Liver (tissue), 9 donors: ENCODE measurements around the gene PKD2. TPM values are rescaled to one million over a fixed set of nuclear protein-coding genes. Genes with fewer than 3 reads are reported as not detected.

Experiments used
- DNase-seq: peaks from one replicate; pipeline ENCODE4 v3.0.0-alpha.2; 2017; ENCODE audit warnings: low spot score
- H3K27ac ChIP-seq, 2 donors: one replicate each; pipeline ENCODE4 v1.7.0; 2013; ENCODE audit warnings: inconsistent platforms in 2 of 2, low read length in 2 of 2, control low read depth in 1 of 2, low read depth in 1 of 2, mild to moderate bottlenecking in 1 of 2
- H3K27me3 ChIP-seq, 4 donors: one replicate each; pipeline versions ENCODE4 v1.6.1 to v1.7.0; 2013; ENCODE audit warnings: low read length in 3 of 4, inconsistent platforms in 1 of 4, mild to moderate bottlenecking in 1 of 4, moderate library complexity in 1 of 4; ENCODE audit not compliant: control insufficient read depth in 4 of 4, insufficient read depth in 4 of 4
- H3K36me3 ChIP-seq, 4 donors: one replicate each; pipeline versions ENCODE4 v1.6.1 to v1.7.0; 2013; ENCODE audit warnings: low read length in 3 of 4, mild to moderate bottlenecking in 3 of 4, low read depth in 1 of 4, moderate library complexity in 1 of 4; ENCODE audit not compliant: control insufficient read depth in 4 of 4, insufficient read depth in 3 of 4
- H3K4me1 ChIP-seq, 4 donors: one replicate each; pipeline versions ENCODE4 v1.6.1 to v1.7.0; 2013; ENCODE audit warnings: low read length in 3 of 4, mild to moderate bottlenecking in 3 of 4, moderate library complexity in 1 of 4; ENCODE audit not compliant: control insufficient read depth in 4 of 4, insufficient read depth in 4 of 4
- H3K4me3 ChIP-seq, 3 donors: one replicate each; pipeline versions ENCODE4 v1.6.1 to v1.7.0; 2013; ENCODE audit warnings: low read length in 3 of 3, control low read depth in 1 of 3, low read depth in 1 of 3, mild to moderate bottlenecking in 1 of 3
- H3K9ac ChIP-seq, 2 donors: one replicate each; pipeline ENCODE4 v1.7.0; 2013; ENCODE audit warnings: low read length in 2 of 2, mild to moderate bottlenecking in 2 of 2, moderate library complexity in 2 of 2, control low read depth in 1 of 2, low read depth in 1 of 2
- H3K9me3 ChIP-seq, 4 donors: one replicate each; pipeline versions ENCODE4 v1.6.1 to v1.7.0; 2013; ENCODE audit warnings: low read length in 3 of 4; ENCODE audit not compliant: control insufficient read depth in 4 of 4
- CTCF ChIP-seq: fragments of 150-350 bp; IDR thresholded peaks from 2 replicates; pipeline ENCODE4 v1.5.1; 2017; ENCODE audit warnings: improper control_type of control experiment, low read depth, low read length; ENCODE audit not compliant: missing input control
- EGR1 ChIP-seq, 2 donors: IDR thresholded peaks; 2 replicates each; pipeline ENCODE4 v1.6.1; 2016 to 2018; ENCODE audit warnings: antibody characterized with exemption in 2 of 2, low read depth in 2 of 2
- FOXA1 ChIP-seq: IDR thresholded peaks from 2 replicates; pipeline ENCODE4 v1.6.1; 2016; ENCODE audit warnings: antibody characterized with exemption
- FOXA2 ChIP-seq: IDR thresholded peaks from 2 replicates; pipeline ENCODE4 v1.6.1; 2016; ENCODE audit warnings: antibody characterized with exemption
- GABPA ChIP-seq, 2 donors: IDR thresholded peaks in 1 of 2; conservative IDR thresholded peaks in 1 of 2; 2 replicates each; pipeline ENCODE4 v1.6.1; 2016; ENCODE audit warnings: antibody characterized with exemption in 2 of 2, mild to moderate bottlenecking in 1 of 2, moderate library complexity in 1 of 2
- HNF4A ChIP-seq, 2 donors: conservative IDR thresholded peaks; 2 replicates each; pipeline ENCODE4 v1.6.1; 2016; ENCODE audit warnings: antibody characterized with exemption in 2 of 2, mild to moderate bottlenecking in 2 of 2
- HNF4G ChIP-seq: IDR thresholded peaks from 2 replicates; pipeline ENCODE4 v1.6.1; 2016; ENCODE audit warnings: antibody characterized with exemption
- JUND ChIP-seq, 2 donors: IDR thresholded peaks; 2 replicates each; pipeline ENCODE4 v1.6.1; 2016; ENCODE audit warnings: antibody characterized with exemption in 2 of 2
- MAX ChIP-seq: IDR thresholded peaks from 2 replicates; pipeline ENCODE4 v1.6.1; 2016; ENCODE audit warnings: antibody characterized with exemption
- NR2F2 ChIP-seq: IDR thresholded peaks from 2 replicates; pipeline ENCODE4 v1.6.1; 2016; ENCODE audit warnings: antibody characterized with exemption
- RAD21 ChIP-seq, 2 donors: IDR thresholded peaks; 2 replicates each; pipeline ENCODE4 v1.6.1; 2016; ENCODE audit warnings: antibody characterized with exemption in 2 of 2, mild to moderate bottlenecking in 2 of 2
- RXRA ChIP-seq, 2 donors: IDR thresholded peaks; 2 replicates each; pipeline ENCODE4 v1.6.1; 2017 to 2018; ENCODE audit warnings: antibody characterized with exemption in 2 of 2, mild to moderate bottlenecking in 1 of 2
- SP1 ChIP-seq: IDR thresholded peaks from 2 replicates; pipeline ENCODE4 v1.6.1; 2018; ENCODE audit warnings: antibody characterized with exemption, mild to moderate bottlenecking
- TAF1 ChIP-seq: conservative IDR thresholded peaks from 2 replicates; pipeline ENCODE4 v1.6.1; 2016; ENCODE audit warnings: antibody characterized with exemption, mild to moderate bottlenecking
- YY1 ChIP-seq: IDR thresholded peaks from 2 replicates; pipeline ENCODE4 v1.6.1; 2016; ENCODE audit warnings: antibody characterized with exemption, mild to moderate bottlenecking
- ZBTB33 ChIP-seq: IDR thresholded peaks from 2 replicates; pipeline ENCODE4 v1.6.1; 2016; ENCODE audit warnings: antibody characterized with exemption
- whole genome bisulfite sequencing: extraction: QIAGEN DNeasy Blood & Tissue Kit; methylation state at CpG from one replicate; pipeline ENCODE4 v1.1.7; 2013; 5-methylcytosine and 5-hydroxymethylcytosine counted together
- polyA plus RNA-seq, 2 donors: library from polyadenylated mRNA; stranded (reverse) in 1 of 2; unstranded in 1 of 2; fragments of 200-250 nt in 1 of 2; fragments of >200 nt in 1 of 2; fragmentation: Nextera tagmentation in 1 of 2; extraction: Ambion mirVana in 1 of 2; gene quantifications; one replicate each; pipeline versions ENCODE4 v1.2.1 to v1.2.3, GENCODE V29; 2013 to 2015
- total RNA-seq, 2 donors: library from RNA; depleted of rRNA; stranded (reverse); fragments of >200 nt; gene quantifications; one replicate each; pipeline ENCODE4 v1.2.3, GENCODE V29; 2014
- TF ChIP-seq, protein P1 (sequence below): IDR thresholded peaks from 2 replicates; pipeline ENCODE4 v1.6.1; 2016; ENCODE audit warnings: antibody characterized with exemption
- TF ChIP-seq, protein P2 (sequence below): IDR thresholded peaks from 2 replicates; pipeline ENCODE4 v1.6.1; 2016; ENCODE audit warnings: antibody characterized with exemption, mild to moderate bottlenecking
- donor health status: healthy.
- donor health status: healthy.
- donor health status: healthy.
- donor health status: healthy.
- donor health status: healthy.

Gene PKD2
- total and polyA plus RNA-seq, 4 donors: 1.5 to 11.4 (median 7.1) TPM

DNA sequence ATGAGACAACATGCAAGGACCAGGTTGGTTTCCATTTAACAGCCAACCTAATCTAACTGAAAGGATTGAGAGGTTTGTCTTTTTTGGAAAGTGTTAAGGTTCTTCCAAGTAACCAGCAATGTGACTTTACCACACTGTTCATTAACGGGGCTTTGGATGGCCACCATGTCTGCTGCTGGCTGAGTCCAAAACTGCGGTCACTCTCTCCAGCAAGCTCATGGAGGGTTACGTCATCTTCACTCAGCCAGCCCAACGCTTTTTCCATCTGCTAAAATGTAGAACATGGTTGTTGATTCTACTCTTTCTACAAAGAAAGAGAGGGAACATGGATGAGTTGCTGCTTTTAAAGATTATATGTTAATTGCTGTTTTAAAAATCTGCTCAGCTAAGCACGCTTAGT lies 11.0 kb downstream of the PKD2 start:
- Histone ChIP-seq H3K36me3 (peaks cover 0 to 2% (median 0%) of the 10 kb centered on the region in 4 donors), H3K9ac (no peak overlapping the region), H3K27me3 (no peaks in the 10 kb centered on the region), H3K9me3 (no peaks in the 10 kb centered on the region), H3K4me1 (no peaks in the 10 kb centered on the region), H3K4me3 (no peak overlapping the region), H3K27ac (no peak overlapping the region)
- WGBS: 92% methylated on average over 5 of the region's 5 CpGs
- TF ChIP-seq HNF4G: no peak
- TF ChIP-seq, protein P1, sequence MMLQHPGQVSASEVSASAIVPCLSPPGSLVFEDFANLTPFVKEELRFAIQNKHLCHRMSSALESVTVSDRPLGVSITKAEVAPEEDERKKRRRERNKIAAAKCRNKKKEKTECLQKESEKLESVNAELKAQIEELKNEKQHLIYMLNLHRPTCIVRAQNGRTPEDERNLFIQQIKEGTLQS: no peak
- no peak for TF ChIP-seq JUND (IDR thresholded peaks at IDR 0.05)
- TF ChIP-seq YY1: no peak
- no peak for TF ChIP-seq GABPA (IDR thresholded peaks at IDR 0.05 in 1 of 2, conservative IDR thresholded peaks at IDR 0.05 in 1 of 2)
- TF ChIP-seq RAD21 (IDR thresholded peaks at IDR 0.05): no peak
- no peak for TF ChIP-seq TAF1
- TF ChIP-seq FOXA1: no peak
- TF ChIP-seq NR2F2: no peak
- no peak for TF ChIP-seq ZBTB33
- TF ChIP-seq, protein P2, sequence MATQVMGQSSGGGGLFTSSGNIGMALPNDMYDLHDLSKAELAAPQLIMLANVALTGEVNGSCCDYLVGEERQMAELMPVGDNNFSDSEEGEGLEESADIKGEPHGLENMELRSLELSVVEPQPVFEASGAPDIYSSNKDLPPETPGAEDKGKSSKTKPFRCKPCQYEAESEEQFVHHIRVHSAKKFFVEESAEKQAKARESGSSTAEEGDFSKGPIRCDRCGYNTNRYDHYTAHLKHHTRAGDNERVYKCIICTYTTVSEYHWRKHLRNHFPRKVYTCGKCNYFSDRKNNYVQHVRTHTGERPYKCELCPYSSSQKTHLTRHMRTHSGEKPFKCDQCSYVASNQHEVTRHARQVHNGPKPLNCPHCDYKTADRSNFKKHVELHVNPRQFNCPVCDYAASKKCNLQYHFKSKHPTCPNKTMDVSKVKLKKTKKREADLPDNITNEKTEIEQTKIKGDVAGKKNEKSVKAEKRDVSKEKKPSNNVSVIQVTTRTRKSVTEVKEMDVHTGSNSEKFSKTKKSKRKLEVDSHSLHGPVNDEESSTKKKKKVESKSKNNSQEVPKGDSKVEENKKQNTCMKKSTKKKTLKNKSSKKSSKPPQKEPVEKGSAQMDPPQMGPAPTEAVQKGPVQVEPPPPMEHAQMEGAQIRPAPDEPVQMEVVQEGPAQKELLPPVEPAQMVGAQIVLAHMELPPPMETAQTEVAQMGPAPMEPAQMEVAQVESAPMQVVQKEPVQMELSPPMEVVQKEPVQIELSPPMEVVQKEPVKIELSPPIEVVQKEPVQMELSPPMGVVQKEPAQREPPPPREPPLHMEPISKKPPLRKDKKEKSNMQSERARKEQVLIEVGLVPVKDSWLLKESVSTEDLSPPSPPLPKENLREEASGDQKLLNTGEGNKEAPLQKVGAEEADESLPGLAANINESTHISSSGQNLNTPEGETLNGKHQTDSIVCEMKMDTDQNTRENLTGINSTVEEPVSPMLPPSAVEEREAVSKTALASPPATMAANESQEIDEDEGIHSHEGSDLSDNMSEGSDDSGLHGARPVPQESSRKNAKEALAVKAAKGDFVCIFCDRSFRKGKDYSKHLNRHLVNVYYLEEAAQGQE: no peak
- TF ChIP-seq CTCF: no peak
- TF ChIP-seq RXRA (IDR thresholded peaks at IDR 0.05): no peak
- no peak for TF ChIP-seq SP1
- TF ChIP-seq FOXA2: no peak
- TF ChIP-seq EGR1 (IDR thresholded peaks at IDR 0.05; ENCODE audit: low read depth in 2 of 2): no peak
- TF ChIP-seq MAX: no peak
- no peak for TF ChIP-seq HNF4A (conservative IDR thresholded peaks at IDR 0.05)
- DNase-seq: no peak
